B cell (primary cell): Measurements from ENCODE around the gene SLC28A3. TPM values are rescaled to one million over a fixed set of nuclear protein-coding genes. Genes with fewer than 3 reads are reported as not detected.

Experiments
- ATAC-seq: fragments of 200-7000 bp; cut with Tn5 transposase; one replicate; pipeline ENCODE4 v1.10.0; 2021; ENCODE audit warnings: low read depth, mild to moderate bottlenecking, moderate number of reproducible peaks, moderate library complexity
- CTCF ChIA-PET: fragments of 350-600 bp; sonication (Branson Sonifier 250); formaldehyde crosslinking; loops from one replicate; lab custom pipeline; 2021; ENCODE audit warnings: antibody characterized with exemption, inconsistent platforms; lab: Charles Lee
- POLR2A ChIA-PET: fragments of 350-600 bp; sonication (Branson Sonifier 250); formaldehyde crosslinking; loops from one replicate; lab custom pipeline; 2021; ENCODE audit warnings: antibody characterized with exemption; lab: Charles Lee
- DNase-seq: peaks from one replicate; pipeline ENCODE4 v3.0.0; 2013
- H2AFZ ChIP-seq: 2 replicates; pipeline ENCODE4 v1.6.1; 2012; ENCODE audit warnings: mild to moderate bottlenecking, low read depth, low read length; ENCODE audit not compliant: insufficient read depth, poor library complexity, severe bottlenecking
- H3K27ac ChIP-seq, 2 donors: 1 replicate in 1 of 2; 2 replicates in 1 of 2; pipeline ENCODE4 v1.5.1; 2012 to 2013; ENCODE audit warnings: low read length in 2 of 2, mild to moderate bottlenecking in 2 of 2, moderate library complexity in 1 of 2
- H3K27me3 ChIP-seq, 4 experiments: fragments of 200-600 bp in 1 of 4; sonication (generic) in 1 of 4; replicated peaks in 1 of 4; 1 replicate in 2 of 4; 2 replicates in 2 of 4; pipeline versions ENCODE4 v1.6.1 to v1.7.0; 2013 to 2016; ENCODE audit warnings: low read length in 3 of 4, mild to moderate bottlenecking in 2 of 4, mixed read lengths in 1 of 4, moderate library complexity in 1 of 4; ENCODE audit not compliant: insufficient read depth in 4 of 4, control insufficient read depth in 3 of 4; ENCODE audit errors: control extremely low read depth in 1 of 4
- H3K36me3 ChIP-seq, 2 experiments: replicated peaks in 1 of 2; 1 replicate in 1 of 2; 2 replicates in 1 of 2; pipeline versions ENCODE4 v1.6.1 to v1.7.1; 2013; ENCODE audit warnings: low read length in 1 of 2; ENCODE audit not compliant: insufficient read depth in 2 of 2, control insufficient read depth in 1 of 2; ENCODE audit errors: control extremely low read depth in 1 of 2, extremely low read depth in 1 of 2
- H3K4me1 ChIP-seq, 2 donors: fragments of 200-600 bp in 1 of 2; sonication (generic) in 1 of 2; 1 replicate in 1 of 2; 2 replicates in 1 of 2; pipeline versions ENCODE4 v1.5.1 to v1.6.1; 2013 to 2017; ENCODE audit warnings: low read length in 2 of 2; ENCODE audit not compliant: control insufficient read depth in 2 of 2, insufficient read depth in 2 of 2
- H3K4me2 ChIP-seq: replicated peaks from 2 replicates; pipeline ENCODE3; 2012; ENCODE audit warnings: mild to moderate bottlenecking, low read depth, low read length; ENCODE audit not compliant: poor library complexity, severe bottlenecking
- H3K4me3 ChIP-seq, 5 experiments: fragments of 200-600 bp in 1 of 5; sonication (generic) in 1 of 5; 1 replicate in 3 of 5; 2 replicates in 2 of 5; pipeline versions ENCODE4 v1.5.1 to v1.7.0; 2011 to 2016; ENCODE audit warnings: low read length in 4 of 5, mild to moderate bottlenecking in 4 of 5, low read depth in 2 of 5, control low read depth in 1 of 5, moderate library complexity in 1 of 5; ENCODE audit not compliant: insufficient read depth in 1 of 5; ENCODE audit errors: control extremely low read depth in 1 of 5, extremely low read depth in 1 of 5
- H3K79me2 ChIP-seq: fragments of 200-600 bp; sonication (generic); one replicate; pipeline ENCODE4 v1.6.0; 2016; ENCODE audit warnings: low read length; ENCODE audit not compliant: control insufficient read depth, insufficient read depth
- H3K9ac ChIP-seq: fragments of 200-600 bp; sonication (generic); 2 replicates; pipeline ENCODE4 v1.6.1; 2017; ENCODE audit warnings: mild to moderate bottlenecking, low read length, moderate library complexity
- H3K9me3 ChIP-seq, 3 donors: one replicate each; pipeline versions ENCODE4 v1.6.1 to v1.7.1; 2013; ENCODE audit warnings: low read length in 2 of 3; ENCODE audit not compliant: control insufficient read depth in 2 of 3, insufficient read depth in 1 of 3; ENCODE audit errors: control extremely low read depth in 1 of 3
- H4K20me1 ChIP-seq: 2 replicates; pipeline ENCODE4 v1.6.0; 2012; ENCODE audit warnings: mild to moderate bottlenecking, low read length; ENCODE audit not compliant: insufficient read depth, control insufficient read depth, poor library complexity, severe bottlenecking
- H3K27ac Mint-ChIP-seq: one replicate; pipeline ENCODE4 v1.8.0; 2021; ENCODE audit warnings: mixed read lengths
- H3K27me3 Mint-ChIP-seq: one replicate; pipeline ENCODE4 v1.8.0; 2021; ENCODE audit warnings: mixed read lengths
- H3K4me1 Mint-ChIP-seq: one replicate; pipeline ENCODE4 v1.8.0; 2021; ENCODE audit warnings: mixed read lengths
- H3K4me3 Mint-ChIP-seq: one replicate; pipeline ENCODE4 v1.8.0; 2021; ENCODE audit warnings: mixed read lengths
- H3K9me3 Mint-ChIP-seq: one replicate; pipeline ENCODE4 v1.8.0; 2022; ENCODE audit warnings: mixed read lengths; ENCODE audit not compliant: insufficient read depth
- EZH2 ChIP-seq: IDR thresholded peaks from 2 replicates; pipeline ENCODE4 v1.6.1; 2012; ENCODE audit warnings: borderline replicate concordance, low read depth, mild to moderate bottlenecking, moderate library complexity, low read length; ENCODE audit not compliant: insufficient read depth, poor library complexity, severe bottlenecking
- WGBS: methylation state at CpG from one replicate; pipeline ENCODE4 v1.1.5; 2013; ENCODE audit warnings: missing lambda C conversion rate; ENCODE audit not compliant: insufficient coverage; 5-methylcytosine and 5-hydroxymethylcytosine counted together
- intact Hi-C: fragments of 100-400 bp; cut with micrococcal nuclease; formaldehyde crosslinking; loops from one replicate; pipeline ENCODE4 v1.10.0; 2022
- polyA plus RNA-seq: library from polyadenylated mRNA; depleted of rRNA; stranded (reverse); fragments of >200 nt; gene quantifications from 2 replicates; pipeline ENCODE4 v1.2.3, GENCODE V29; 2012
- total RNA-seq, 2 donors: library from RNA; stranded (reverse); fragments of 120-200 nt in 1 of 2; gene quantifications; 1 replicate in 1 of 2; 2 replicates in 1 of 2; pipeline versions ENCODE4 v1.2.3 to v1.2.4, GENCODE V29; 2013 to 2022
- TF ChIP-seq, protein P1 (sequence below): fragments of 200-600 bp; IDR thresholded peaks from one replicate; pipeline ENCODE4 v1.8.0; 2022; ENCODE audit warnings: antibody characterized with exemption, mild to moderate bottlenecking

SLC28A3 gene
- total and polyA plus RNA-seq, 2 donors (not counting 1 experiment from before 2014, with no cell fraction given), result not detected

DNA sequence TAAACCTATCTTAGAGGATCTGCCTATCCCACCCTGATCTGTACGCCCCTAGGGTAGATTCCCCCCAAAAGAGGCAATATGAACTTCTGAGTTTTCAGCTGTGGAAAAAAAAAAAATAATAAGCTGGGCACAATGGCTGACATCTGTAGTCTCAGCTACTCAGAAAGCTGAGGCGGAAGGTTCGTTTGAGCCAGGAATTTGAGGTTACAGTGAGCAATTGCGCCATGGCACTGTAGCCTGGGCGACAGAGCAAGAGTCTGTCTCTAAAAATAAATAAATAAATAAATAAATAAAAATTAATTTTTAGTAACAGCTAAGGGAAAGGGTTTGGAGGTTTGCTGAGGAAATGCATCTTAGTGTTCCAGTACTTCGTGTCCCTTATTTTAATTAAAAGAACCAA is 21.1 kb upstream of the SLC28A3 start:
- H3K9me3 ChIP-seq, result peaks cover 0 to 5% (median 0%) of the 10 kb centered on the region in 3 donors
- no peak for DNase-seq
- H3K36me3 ChIP-seq, result no peaks in the 10 kb centered on the region
- no peak overlapping the region for H3K27ac ChIP-seq
- no peak overlapping the region for H3K4me3 ChIP-seq
- Mint-ChIP-seq H3K4me3 (no peak overlapping the region), H3K27me3 (peaks cover 9% of the 10 kb centered on the region), H3K9me3 (no peaks in the 10 kb centered on the region), H3K27ac (no peak overlapping the region), H3K4me1 (no peaks in the 10 kb centered on the region)
- H3K4me2 ChIP-seq, result no peak overlapping the region
- no peaks in the 10 kb centered on the region for H3K4me1 ChIP-seq
- no CpG with 5 or more reads among the region's 6 CpGs for WGBS
- ChIA-PET CTCF (no interaction called here), POLR2A (no interaction called here)
- H4K20me1 ChIP-seq, result no peaks in the 10 kb centered on the region
- no peak for ATAC-seq
- H3K79me2 ChIP-seq, result no peaks in the 10 kb centered on the region
- no peak for TF ChIP-seq EZH2
- TF ChIP-seq, protein P1, sequence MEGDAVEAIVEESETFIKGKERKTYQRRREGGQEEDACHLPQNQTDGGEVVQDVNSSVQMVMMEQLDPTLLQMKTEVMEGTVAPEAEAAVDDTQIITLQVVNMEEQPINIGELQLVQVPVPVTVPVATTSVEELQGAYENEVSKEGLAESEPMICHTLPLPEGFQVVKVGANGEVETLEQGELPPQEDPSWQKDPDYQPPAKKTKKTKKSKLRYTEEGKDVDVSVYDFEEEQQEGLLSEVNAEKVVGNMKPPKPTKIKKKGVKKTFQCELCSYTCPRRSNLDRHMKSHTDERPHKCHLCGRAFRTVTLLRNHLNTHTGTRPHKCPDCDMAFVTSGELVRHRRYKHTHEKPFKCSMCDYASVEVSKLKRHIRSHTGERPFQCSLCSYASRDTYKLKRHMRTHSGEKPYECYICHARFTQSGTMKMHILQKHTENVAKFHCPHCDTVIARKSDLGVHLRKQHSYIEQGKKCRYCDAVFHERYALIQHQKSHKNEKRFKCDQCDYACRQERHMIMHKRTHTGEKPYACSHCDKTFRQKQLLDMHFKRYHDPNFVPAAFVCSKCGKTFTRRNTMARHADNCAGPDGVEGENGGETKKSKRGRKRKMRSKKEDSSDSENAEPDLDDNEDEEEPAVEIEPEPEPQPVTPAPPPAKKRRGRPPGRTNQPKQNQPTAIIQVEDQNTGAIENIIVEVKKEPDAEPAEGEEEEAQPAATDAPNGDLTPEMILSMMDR, result no peak
- intact Hi-C loops, result no loop called here
- H2AFZ ChIP-seq, result no peak overlapping the region
- no peak overlapping the region for H3K9ac ChIP-seq
- no peaks in the 10 kb centered on the region for H3K27me3 ChIP-seq

DNA sequence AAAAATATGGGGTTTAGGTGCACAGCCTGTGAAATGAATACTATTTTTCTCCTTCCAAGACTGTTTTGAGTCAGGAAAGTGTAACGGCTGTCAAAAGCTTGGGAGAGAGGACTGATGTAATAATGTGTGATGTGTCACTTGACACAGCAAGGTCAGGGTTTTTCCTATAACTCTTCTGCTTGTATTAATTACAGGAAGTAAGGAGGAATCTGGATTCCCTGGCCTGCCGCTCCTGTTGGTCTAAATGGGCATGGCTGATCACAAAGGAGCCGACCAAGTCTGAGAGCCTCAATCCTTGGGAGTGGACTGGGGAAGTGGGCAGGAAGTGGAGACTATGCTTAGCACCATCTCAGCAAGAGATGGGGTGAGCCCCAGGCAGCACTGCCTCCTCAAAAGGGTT is 16.7 kb upstream of the SLC28A3 start:
- no peak overlapping the region for H3K27ac Mint-ChIP-seq
- Histone ChIP-seq H3K4me2 (no peak overlapping the region), H2AFZ (no peak overlapping the region), H3K36me3 (no peaks in the 10 kb centered on the region), H3K79me2 (no peaks in the 10 kb centered on the region), H4K20me1 (no peaks in the 10 kb centered on the region), H3K9me3 (no peaks in the 10 kb centered on the region), H3K27me3 (no peaks in the 10 kb centered on the region), H3K27ac (no peak overlapping the region), H3K9ac (no peak overlapping the region), H3K4me1 (no peaks in the 10 kb centered on the region), H3K4me3 (no peak overlapping the region)
- no peaks in the 10 kb centered on the region for H3K27me3 Mint-ChIP-seq
- ChIA-PET CTCF (no interaction called here), POLR2A (no interaction called here)
- DNase-seq (no peak), ATAC-seq (no peak)
- no peaks in the 10 kb centered on the region for H3K9me3 Mint-ChIP-seq
- H3K4me3 Mint-ChIP-seq, result no peak overlapping the region
- no peaks in the 10 kb centered on the region for H3K4me1 Mint-ChIP-seq
- intact Hi-C loops, result no loop called here
- WGBS, result 100% methylated on average over 2 of the region's 3 CpGs
- no peak for TF ChIP-seq EZH2
- TF ChIP-seq, protein P1, result no peak
